Measurements from ENCODE around the gene CENPO. TPM values are rescaled to one million over a fixed set of nuclear protein-coding genes. Genes with fewer than 3 reads are reported as not detected.

The CENPO gene
- total RNA-seq, 1 experiment from 2014 or later = 27.9 TPM

DNA sequence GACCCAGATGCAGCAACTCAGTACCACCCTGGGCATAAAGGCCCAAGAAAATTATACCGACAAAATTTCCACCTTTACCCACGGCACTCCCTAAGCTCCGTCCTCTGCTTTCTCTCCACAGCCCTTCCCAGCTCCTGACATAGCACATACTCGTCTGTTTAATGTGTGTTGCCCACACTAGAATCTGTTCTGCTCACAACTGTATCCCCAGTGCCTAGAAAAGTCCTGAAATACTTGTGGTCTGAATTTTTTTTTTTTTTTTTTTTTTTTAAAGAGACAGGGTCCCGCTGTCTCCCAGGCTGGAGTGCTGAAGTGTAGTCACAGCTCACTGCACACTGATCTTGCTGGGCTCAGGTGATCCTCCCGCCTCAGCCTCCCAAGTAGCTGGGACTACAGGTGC, 64.5 kb downstream of the CENPO start:
- BruUV-seq (replicated peaks) = no TSS peak
- Histone ChIP-seq H3K27ac (ENCODE audit: low read depth, low read length) (no peak overlapping the region), H3K9me2 (ENCODE audit: insufficient read depth) (no peaks in the 10 kb centered on the region), H3K36me3 (ENCODE audit: control insufficient read depth in 1 of 2, insufficient read depth in 2 of 2, low read length in 2 of 2) (peaks cover 0 to 7% of the 10 kb centered on the region in 2 experiments; a peak in 1 of 4 replicates), H3K4me2 (ENCODE audit: low read length) (no peak overlapping the region), H3K4me3 (replicated peaks in 1 of 2; ENCODE audit: low read depth in 1 of 2, low read length in 2 of 2) (no peak overlapping the region), H3K79me2 (ENCODE audit: insufficient read depth, low read length) (peaks cover 4% of the 10 kb centered on the region), H3K9me3 (ENCODE audit: control insufficient read depth in 1 of 2, insufficient read depth in 1 of 2, low read depth in 1 of 2, low read length in 2 of 2) (no peaks in the 10 kb centered on the region), H3K9ac (ENCODE audit: low read length) (no peak overlapping the region), H3K4me1 (ENCODE audit: control insufficient read depth in 1 of 2, insufficient read depth in 2 of 2, low read length in 2 of 2) (no peaks in the 10 kb centered on the region), H2AFZ (ENCODE audit: low read depth, low read length, poor library complexity, severe bottlenecking) (no peak overlapping the region), H3K27me3 (ENCODE audit: insufficient read depth, low read length) (no peaks in the 10 kb centered on the region), H4K20me1 (ENCODE audit: insufficient read depth) (no peaks in the 10 kb centered on the region)
- TF ChIP-seq JUND (IDR thresholded peaks at IDR 0.05) (no peak), EGR1 (IDR thresholded peaks at IDR 0.05; ENCODE audit: low read depth) (no peak)
- TF ChIP-seq, protein P1, sequence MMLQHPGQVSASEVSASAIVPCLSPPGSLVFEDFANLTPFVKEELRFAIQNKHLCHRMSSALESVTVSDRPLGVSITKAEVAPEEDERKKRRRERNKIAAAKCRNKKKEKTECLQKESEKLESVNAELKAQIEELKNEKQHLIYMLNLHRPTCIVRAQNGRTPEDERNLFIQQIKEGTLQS (IDR thresholded peaks at IDR 0.05) = no peak
- ChIA-PET POLR2A (no interaction called here), RAD21 (ENCODE audit: low non-redundant PET in 1 of 2, low total read pairs in 2 of 2, uncharacterized antibody in 2 of 2, unreplicated experiment in 2 of 2) (no interaction called here), CTCF (no interaction called here)
- no peak for ATAC-seq
- intact Hi-C loops (cut with micrococcal nuclease) = no loop called here
- no peak for DNase-seq (ENCODE audit: low read depth, low spot score)

DNA sequence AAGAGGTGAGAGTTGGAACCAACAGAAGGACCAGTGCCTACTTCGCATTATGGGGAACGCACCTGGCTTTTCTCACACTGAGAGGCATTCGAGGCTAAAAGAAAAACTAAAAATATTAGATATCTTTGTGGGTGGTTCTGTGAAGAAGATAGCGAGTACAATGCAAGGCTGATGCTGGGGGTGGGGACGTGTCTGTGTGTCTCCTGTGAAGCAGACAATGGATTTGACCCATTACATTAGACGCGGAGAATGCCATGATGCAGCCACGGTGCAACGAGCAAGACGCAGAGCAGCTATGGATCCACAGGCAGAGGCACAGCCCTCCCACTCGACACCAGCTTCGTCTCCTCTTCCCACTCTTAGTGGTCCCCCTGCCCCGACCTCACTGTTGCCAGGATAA, 65.8 kb downstream of the CENPO start:
- CTCF ChIA-PET = no interaction called here
- no peak overlapping the region for H3K4me2 ChIP-seq (ENCODE audit: low read length)
- H3K4me3 ChIP-seq (replicated peaks in 1 of 2; ENCODE audit: low read depth in 1 of 2, low read length in 2 of 2) = no peak overlapping the region
- RAD21 ChIA-PET (ENCODE audit: low non-redundant PET in 1 of 2, low total read pairs in 2 of 2, uncharacterized antibody in 2 of 2, unreplicated experiment in 2 of 2) = no interaction called here
- peaks cover 4% of the 10 kb centered on the region for H3K79me2 ChIP-seq (ENCODE audit: insufficient read depth, low read length)
- H3K9ac ChIP-seq (ENCODE audit: low read length) = no peak overlapping the region
- H3K9me2 ChIP-seq (ENCODE audit: insufficient read depth) = no peaks in the 10 kb centered on the region
- intact Hi-C loops (cut with micrococcal nuclease) = no loop called here
- no TSS peak for BruUV-seq (replicated peaks)
- H3K27me3 ChIP-seq (ENCODE audit: insufficient read depth, low read length) = no peaks in the 10 kb centered on the region
- H4K20me1 ChIP-seq (ENCODE audit: insufficient read depth) = no peaks in the 10 kb centered on the region
- peaks cover 0 to 4% of the 10 kb centered on the region in 2 experiments; a peak in 1 of 4 replicates for H3K36me3 ChIP-seq (ENCODE audit: control insufficient read depth in 1 of 2, insufficient read depth in 2 of 2, low read length in 2 of 2)
- H3K4me1 ChIP-seq (ENCODE audit: control insufficient read depth in 1 of 2, insufficient read depth in 2 of 2, low read length in 2 of 2) = no peaks in the 10 kb centered on the region
- H3K9me3 ChIP-seq (ENCODE audit: control insufficient read depth in 1 of 2, insufficient read depth in 1 of 2, low read depth in 1 of 2, low read length in 2 of 2) = no peaks in the 10 kb centered on the region
- DNase-seq (ENCODE audit: low read depth, low spot score) (no peak), ATAC-seq (no peak)
- TF ChIP-seq MAX (IDR thresholded peaks at IDR 0.05) = no peak
- POLR2A ChIA-PET = no interaction called here
- H2AFZ ChIP-seq (ENCODE audit: low read depth, low read length, poor library complexity, severe bottlenecking) = no peak overlapping the region
- no peak overlapping the region for H3K27ac ChIP-seq (ENCODE audit: low read depth, low read length)
